ENCODE data around the gene C1orf21. TPM values are rescaled to one million over a fixed set of nuclear protein-coding genes. Genes with fewer than 3 reads are reported as not detected.

The C1orf21 gene
- polyA plus RNA-seq, 1 donor from 2014 or later: 1.7 TPM

DNA sequence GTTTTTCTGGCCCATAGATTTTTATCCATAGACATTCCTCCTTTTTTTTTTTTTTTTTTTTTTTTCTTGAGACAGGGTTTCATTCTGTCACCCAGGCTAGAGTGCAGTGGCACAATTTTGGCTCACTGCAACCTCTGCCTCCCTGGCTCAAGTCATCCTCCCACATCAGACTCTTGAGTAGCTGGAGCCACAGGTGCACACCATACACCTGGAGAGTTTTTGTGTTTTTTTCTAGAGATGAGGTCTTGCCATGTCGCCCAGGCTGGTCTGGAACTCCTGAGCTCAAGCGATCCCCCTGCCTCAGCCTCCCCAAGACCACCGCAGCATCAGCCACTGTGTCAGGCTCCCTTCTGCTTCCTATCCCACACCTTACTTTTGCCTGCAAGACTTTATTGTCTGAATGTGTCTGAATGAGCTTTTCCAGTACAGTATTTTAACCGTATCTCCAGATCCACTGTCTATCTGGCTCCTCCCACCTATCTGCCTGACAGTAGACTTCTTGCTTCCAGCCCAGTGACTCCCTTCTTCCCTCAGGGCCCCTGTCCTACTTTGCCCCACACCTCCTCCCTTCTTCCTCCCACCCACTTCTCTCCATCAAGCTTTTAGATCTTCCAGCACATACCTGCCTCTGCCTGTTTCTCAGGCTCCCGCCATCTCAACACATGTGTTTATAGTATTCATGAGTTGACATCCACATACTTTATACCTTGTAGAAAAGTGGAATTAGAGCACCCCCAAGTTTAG lies 6.1 kb downstream of the C1orf21 start:
- Mint-ChIP-seq H3K4me1 (peaks cover 2 to 6% (median 5%) of the 10 kb centered on the region in 3 donors), H3K27ac (no peak overlapping the region), H3K27me3 (peaks cover 19% of the 10 kb centered on the region), H3K36me3 (peaks cover 3% of the 10 kb centered on the region), H3K9me3 (peaks cover 0 to 5% (median 2%) of the 10 kb centered on the region in 3 donors), H3K4me3 (no peak overlapping the region)

DNA sequence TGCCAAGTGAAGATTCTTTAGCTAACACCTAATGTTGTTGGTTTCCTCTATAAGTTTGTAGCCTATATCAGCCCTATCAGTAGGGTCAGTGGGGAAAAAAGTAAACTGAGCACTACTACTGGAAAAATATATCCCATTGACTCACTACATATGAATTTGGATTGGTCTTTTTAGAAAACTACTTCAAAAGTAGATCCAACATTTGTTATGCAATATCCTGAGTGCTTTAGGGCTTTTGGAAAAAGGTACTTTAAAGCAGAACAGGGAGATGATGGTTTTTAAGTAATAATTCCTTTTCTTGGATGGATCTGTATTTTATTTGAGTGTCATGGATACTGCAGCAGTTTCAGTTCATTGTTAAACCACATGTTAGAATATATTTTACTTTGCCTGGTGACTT lies 7.1 kb downstream of the C1orf21 start:
- Mint-ChIP-seq H3K4me1 (no peaks in the 10 kb centered on the region), H3K27ac (no peak overlapping the region), H3K36me3 (peaks cover 3% of the 10 kb centered on the region), H3K4me3 (no peak overlapping the region), H3K27me3 (peaks cover 10% of the 10 kb centered on the region), H3K9me3 (peaks cover 0 to 3% (median 2%) of the 10 kb centered on the region in 3 donors)

DNA sequence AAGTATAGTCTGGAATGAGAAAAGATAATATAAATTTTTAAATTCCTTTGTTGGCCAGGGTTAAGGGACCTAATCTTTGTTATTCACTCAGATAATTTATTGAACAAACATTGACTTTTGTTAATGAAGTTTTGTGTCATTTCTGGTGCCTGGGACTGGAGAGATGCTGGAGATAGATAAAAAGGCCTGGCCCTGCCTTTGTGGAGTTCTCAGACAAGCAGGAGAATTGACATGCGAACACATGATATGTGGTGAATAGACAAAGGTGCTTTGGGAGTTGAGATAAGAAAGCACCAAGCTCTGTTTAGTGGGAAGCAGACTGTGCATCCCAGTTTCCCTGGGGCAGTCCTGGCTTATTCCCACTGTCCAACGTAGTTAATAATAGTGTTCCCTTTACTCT lies 8.5 kb downstream of the C1orf21 start:
- Mint-ChIP-seq H3K36me3 (peaks cover 3% of the 10 kb centered on the region), H3K4me1 (no peaks in the 10 kb centered on the region), H3K4me3 (no peak overlapping the region), H3K27ac (no peak overlapping the region), H3K27me3 (peaks cover under 1% of the 10 kb centered on the region), H3K9me3 (peaks cover 0 to 3% (median 2%) of the 10 kb centered on the region in 3 donors)

DNA sequence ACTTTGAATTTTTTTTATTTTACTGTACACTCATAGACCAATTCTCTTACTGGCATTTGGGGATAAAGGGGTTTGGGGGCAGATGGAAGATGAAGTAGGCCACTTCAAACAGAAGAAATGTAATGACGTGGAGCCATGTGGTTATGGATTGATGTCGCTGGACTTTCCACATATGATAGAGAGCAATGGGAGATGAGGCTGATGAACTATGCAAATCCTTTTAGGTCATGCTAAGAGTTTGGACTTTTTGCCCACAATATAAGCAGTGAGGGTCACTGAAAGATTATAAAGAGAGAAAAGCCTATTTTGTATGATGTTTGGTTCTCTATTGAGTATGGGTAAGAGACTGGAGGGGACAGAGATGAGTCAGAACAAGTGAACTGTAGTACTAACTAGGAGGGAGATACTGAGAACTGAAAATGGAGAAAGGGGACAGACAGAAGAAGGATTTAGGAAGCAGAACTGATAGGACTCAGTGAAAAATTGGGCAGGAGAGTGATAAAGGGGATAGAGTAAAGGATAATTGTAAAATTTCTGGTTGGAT lies 9.2 kb downstream of the C1orf21 start:
- H3K9me3 Mint-ChIP-seq: peaks cover 0 to 3% (median 2%) of the 10 kb centered on the region in 3 donors
- peaks cover 3% of the 10 kb centered on the region for H3K36me3 Mint-ChIP-seq
- no peak overlapping the region for H3K4me3 Mint-ChIP-seq
- no peak overlapping the region for H3K27ac Mint-ChIP-seq
- no peaks in the 10 kb centered on the region for H3K4me1 Mint-ChIP-seq
- H3K27me3 Mint-ChIP-seq: no peaks in the 10 kb centered on the region

DNA sequence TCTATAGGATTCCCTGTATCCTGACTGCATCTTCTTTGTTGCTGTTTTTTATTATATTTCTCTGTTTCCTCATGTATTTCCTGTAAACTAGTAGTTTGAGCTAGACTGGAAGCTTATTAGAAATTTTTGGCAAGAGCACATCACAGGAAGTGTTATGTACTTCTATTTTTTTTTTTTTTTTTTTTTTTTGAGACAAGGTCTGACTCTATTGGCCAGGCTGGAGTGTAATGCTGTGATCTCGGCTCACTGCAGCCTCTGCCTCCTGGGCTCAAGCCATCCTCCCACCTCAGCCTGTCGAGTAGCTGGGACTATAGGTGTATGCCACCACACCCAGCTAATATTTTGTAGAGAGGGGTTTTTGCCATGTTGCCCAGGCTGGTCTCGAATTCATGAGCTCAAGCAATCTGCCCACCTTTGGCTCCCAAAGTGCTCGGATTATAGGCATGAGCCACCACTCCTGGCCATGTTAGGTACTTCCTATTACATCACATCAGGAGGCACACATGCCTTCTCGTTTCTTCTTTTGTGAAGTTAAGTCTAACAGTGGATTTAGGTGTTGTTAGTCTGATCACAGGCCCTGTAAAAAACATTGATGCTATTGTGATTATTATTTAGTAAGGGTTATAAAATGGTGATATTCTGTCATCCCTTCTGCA lies 12.5 kb downstream of the C1orf21 start:
- H3K36me3 Mint-ChIP-seq: peaks cover 1% of the 10 kb centered on the region
- no peak overlapping the region for H3K27ac Mint-ChIP-seq
- H3K9me3 Mint-ChIP-seq: peaks cover 0 to 2% (median 0%) of the 10 kb centered on the region in 3 donors
- no peak overlapping the region for H3K4me3 Mint-ChIP-seq
- peaks cover 0 to 2% (median 0%) of the 10 kb centered on the region in 3 donors for H3K4me1 Mint-ChIP-seq
- peaks cover 2% of the 10 kb centered on the region for H3K27me3 Mint-ChIP-seq

DNA sequence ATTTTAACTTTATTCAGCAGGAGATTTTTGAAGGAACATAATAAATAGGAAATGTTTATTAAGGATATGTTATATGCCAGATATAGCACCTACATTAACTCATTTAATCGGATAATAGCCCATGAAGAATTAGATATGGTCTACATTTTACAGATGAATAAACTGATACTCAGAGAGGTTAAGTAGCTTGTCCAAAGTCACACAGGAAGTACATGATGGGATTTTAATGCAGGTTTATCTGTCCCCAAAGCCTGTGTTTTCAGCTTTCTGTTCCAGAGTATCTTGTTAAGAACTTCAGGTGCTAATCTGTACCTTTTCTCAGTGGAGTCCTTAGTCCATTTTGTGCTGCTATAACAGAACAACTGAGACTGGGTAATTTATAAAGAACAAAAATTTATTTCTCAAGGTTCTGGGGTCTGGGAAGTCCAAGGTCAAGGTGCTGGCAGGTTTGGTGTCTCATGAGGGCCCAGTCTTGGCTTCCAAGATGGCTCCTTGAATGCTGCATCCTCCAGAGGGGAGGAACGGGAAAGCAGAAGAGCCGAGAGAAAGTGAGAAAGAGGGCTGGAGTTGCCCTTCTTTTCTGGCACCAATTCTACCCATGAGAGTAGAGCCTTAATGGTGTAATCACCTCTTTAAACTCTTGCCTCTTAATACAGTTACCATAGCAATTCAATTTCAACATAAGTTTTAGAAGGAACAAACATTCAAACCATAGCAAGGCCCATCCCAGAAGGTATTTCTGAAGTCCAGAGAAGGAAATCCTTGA lies 17.3 kb downstream of the C1orf21 start:
- H3K4me1 Mint-ChIP-seq: peaks cover 0 to 3% (median 0%) of the 10 kb centered on the region in 3 donors
- H3K27ac Mint-ChIP-seq: no peak overlapping the region
- H3K9me3 Mint-ChIP-seq: no peaks in the 10 kb centered on the region
- H3K27me3 Mint-ChIP-seq: peaks cover 2% of the 10 kb centered on the region
- H3K36me3 Mint-ChIP-seq: no peaks in the 10 kb centered on the region
- no peak overlapping the region for H3K4me3 Mint-ChIP-seq

DNA sequence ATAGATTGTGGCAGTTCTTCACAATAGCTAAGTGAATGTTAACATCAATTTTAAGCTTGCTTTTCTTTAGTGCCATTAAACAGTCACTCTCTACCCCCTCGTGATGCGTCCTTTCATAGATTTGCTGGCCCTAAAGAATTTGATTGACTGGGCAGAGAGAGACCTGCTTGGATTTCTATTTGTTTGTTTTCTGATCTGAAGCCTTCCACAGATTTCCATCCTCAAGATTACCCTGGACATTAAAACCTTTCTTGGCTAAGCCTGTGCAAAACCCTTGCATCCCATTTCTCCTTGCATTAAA lies 17.8 kb downstream of the C1orf21 start:
- no peak overlapping the region for H3K27ac Mint-ChIP-seq
- no peaks in the 10 kb centered on the region for H3K9me3 Mint-ChIP-seq
- peaks cover 2% of the 10 kb centered on the region for H3K27me3 Mint-ChIP-seq
- no peak overlapping the region for H3K4me3 Mint-ChIP-seq
- H3K4me1 Mint-ChIP-seq: peaks cover 0 to 4% (median 0%) of the 10 kb centered on the region in 3 donors
- no peaks in the 10 kb centered on the region for H3K36me3 Mint-ChIP-seq

DNA sequence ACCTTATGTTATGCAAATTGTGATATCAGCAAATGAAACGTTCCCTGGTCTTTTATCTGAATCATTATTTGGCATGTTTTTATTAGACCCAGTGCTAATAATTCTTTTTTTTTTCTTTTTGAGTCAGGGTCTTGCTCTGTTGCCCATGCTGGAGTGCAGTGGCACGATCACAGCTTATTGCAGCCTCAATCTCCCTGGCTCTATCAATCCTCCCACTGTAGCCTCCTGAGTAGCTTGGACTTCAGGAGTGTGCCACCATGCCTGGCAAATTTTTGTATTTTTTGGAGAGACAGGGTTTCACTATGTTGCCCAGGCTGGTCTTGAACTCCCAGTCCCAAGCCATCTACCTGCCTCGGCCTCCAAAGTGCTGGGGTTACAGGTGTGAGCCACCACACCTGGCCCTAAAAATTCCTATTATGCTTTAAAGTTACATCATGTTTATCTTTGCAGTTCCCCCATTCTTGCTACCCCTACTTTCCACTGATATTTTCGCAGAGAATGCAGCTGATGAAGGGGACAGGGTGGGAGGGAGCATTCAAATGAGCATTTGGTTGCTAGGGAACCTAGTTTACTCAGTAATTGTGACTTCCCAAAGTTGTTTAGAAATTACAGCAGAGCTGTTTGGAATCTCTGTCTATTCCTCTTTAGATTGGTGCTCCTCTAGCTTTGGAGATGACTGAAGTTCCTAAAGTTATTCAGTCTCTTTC lies 18.4 kb downstream of the C1orf21 start:
- Mint-ChIP-seq H3K36me3 (no peaks in the 10 kb centered on the region), H3K27me3 (peaks cover 2% of the 10 kb centered on the region), H3K4me3 (no peak overlapping the region), H3K27ac (no peak overlapping the region), H3K4me1 (peaks cover 0 to 4% (median 0%) of the 10 kb centered on the region in 3 donors), H3K9me3 (no peaks in the 10 kb centered on the region)

DNA sequence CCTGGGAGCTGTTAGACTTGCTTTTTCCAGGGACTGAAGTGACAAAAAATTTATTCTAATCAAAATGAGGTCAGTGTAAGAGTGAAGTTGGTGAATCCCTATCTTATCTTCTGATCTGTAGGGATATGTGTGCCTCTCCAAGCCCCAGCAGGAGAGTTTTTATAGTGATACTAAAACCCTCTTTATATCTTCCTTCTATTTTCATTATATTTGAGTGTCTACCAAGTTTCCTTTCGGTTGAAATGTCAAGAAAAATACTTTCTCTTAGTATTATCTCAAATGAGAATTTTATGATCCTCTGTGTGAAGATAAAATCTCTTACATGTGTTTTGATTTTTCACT lies 18.9 kb downstream of the C1orf21 start:
- Mint-ChIP-seq H3K9me3 (no peaks in the 10 kb centered on the region), H3K4me3 (no peak overlapping the region), H3K36me3 (no peaks in the 10 kb centered on the region), H3K27ac (no peak overlapping the region), H3K4me1 (peaks cover 0 to 4% (median 0%) of the 10 kb centered on the region in 3 donors), H3K27me3 (peaks cover 2% of the 10 kb centered on the region)

DNA sequence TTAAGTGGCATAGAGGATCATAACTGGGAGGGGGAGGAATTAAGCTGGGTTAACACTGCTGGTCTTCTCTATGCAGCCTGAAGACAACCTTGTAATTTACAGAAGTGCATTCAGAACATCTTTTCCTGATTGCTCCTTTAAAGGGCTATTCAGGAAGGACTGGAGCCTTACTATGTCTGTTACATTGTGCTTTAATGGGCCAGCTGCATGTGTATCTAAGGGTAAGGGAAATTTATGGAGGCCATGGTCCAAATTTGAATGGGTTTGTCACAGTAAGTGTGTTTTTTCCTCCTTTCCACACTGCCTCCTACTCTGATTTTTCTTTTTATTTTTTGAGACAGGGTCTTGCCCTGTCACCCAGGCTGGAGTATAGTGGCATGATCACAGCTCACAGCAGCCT lies 19.6 kb downstream of the C1orf21 start:
- Mint-ChIP-seq H3K36me3 (no peaks in the 10 kb centered on the region), H3K9me3 (no peaks in the 10 kb centered on the region), H3K27ac (no peak overlapping the region), H3K27me3 (peaks cover under 1% of the 10 kb centered on the region), H3K4me3 (no peak overlapping the region), H3K4me1 (peaks cover 0 to 4% (median 0%) of the 10 kb centered on the region in 3 donors)

DNA sequence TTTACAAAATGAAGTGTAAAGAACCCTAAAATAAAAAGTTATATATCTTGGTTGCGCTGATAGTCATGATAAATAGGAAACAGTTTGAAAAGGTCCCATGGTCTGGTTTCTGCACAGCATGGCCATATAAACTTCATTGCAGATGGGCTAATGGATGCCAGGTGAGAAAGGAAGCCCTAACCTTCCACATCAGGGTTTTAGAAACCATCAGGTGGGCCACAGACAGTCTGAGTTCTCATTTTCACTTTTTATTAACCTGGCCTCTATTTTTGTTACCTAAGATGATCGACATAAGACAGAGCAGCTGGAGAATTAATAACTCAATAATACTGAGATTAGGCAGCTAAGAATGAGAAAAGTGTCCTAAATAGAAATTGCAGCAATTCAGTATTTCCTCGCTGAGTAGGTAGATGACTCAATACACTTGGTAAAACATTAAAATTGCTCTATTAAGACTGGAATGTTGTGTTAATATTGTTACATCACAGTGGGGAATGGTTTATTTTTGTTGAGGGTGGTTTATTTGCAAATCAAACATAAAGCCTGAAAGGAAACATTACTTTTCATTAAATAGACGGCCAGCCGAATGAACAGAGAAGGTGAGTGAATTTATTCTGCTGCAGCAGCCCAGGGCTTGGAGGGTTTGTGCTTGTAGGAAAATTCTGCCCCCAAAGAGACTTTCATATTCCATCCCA lies 21.1 kb downstream of the C1orf21 start:
- Mint-ChIP-seq H3K9me3 (no peaks in the 10 kb centered on the region), H3K4me3 (no peak overlapping the region), H3K36me3 (no peaks in the 10 kb centered on the region), H3K27ac (no peak overlapping the region), H3K27me3 (no peaks in the 10 kb centered on the region), H3K4me1 (peaks cover 0 to 4% (median 0%) of the 10 kb centered on the region in 3 donors)

DNA sequence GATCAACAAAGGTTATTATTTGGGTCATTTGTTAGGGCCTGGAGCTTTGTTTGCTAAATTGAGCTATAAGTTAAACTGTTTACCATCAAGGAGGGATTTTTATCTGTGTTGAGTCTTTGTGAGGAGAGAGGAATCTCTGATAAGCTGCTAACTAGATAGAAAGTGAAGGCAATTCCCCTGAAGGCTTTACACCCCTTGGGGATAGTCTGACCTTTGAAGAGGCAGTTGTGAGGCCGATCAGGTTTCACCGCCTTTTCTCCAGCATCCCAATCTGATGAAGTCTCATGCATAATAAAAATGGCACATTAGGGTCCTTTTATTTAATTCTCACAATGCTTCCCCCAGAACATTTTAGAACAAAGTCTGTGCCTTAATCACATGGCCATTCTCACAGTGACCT lies 21.8 kb downstream of the C1orf21 start:
- Mint-ChIP-seq H3K9me3 (no peaks in the 10 kb centered on the region), H3K36me3 (no peaks in the 10 kb centered on the region), H3K4me1 (peaks cover 0 to 2% (median 0%) of the 10 kb centered on the region in 3 donors), H3K4me3 (no peak overlapping the region), H3K27ac (no peak overlapping the region), H3K27me3 (no peaks in the 10 kb centered on the region)

DNA sequence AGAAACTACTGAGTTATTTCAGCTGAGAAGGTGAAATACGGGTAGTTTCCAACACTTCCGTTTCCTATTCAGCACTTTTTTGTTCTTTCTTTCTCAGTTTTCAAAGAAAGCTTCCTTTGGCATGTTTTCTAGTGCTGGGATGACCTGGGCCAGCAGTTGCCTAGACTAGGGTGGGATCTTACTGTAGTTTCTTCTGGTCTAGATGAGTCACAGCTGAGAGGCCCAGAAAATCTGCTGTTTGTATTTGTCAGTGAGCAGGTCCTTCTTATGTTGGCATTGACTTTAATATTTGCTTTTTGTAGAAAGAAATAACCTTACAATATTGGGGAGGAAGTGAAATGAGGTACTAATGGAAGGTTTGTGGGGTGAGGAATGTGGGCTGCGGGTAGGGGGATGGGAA lies 22.2 kb downstream of the C1orf21 start:
- Mint-ChIP-seq H3K4me3 (no peak overlapping the region), H3K36me3 (no peaks in the 10 kb centered on the region), H3K4me1 (peaks cover 0 to 2% (median 0%) of the 10 kb centered on the region in 3 donors), H3K27me3 (no peaks in the 10 kb centered on the region), H3K9me3 (no peaks in the 10 kb centered on the region), H3K27ac (no peak overlapping the region)

DNA sequence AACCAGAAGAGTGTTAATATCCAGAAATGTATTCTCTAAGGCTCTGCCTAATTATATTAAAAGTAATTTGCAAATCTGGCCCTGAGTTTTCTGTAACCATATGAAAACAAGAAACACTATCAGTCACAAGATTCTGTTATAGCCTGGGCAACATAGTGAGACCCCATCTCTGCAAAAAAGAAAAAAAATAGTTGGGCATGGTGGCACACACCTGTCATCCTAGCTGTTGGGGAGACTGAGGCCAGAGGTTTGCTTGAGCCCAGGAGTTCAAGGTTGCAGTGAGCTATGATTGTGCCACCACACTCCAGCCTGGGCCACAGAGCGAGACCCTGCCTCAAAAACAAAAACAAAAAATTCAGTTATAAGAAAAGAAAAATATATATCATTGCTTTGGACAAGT lies 25.6 kb downstream of the C1orf21 start:
- H3K27ac Mint-ChIP-seq: no peak overlapping the region
- peak overlapping the region in 1 of 4 donors; percentile 6 for H3K4me3 Mint-ChIP-seq
- H3K4me1 Mint-ChIP-seq: peaks cover 0 to 2% (median 0%) of the 10 kb centered on the region in 3 donors

More for the DNA sequence above, 25.6 kb downstream of the C1orf21 start:
- H3K9me3 Mint-ChIP-seq: no peaks in the 10 kb centered on the region
- H3K27me3 Mint-ChIP-seq: no peaks in the 10 kb centered on the region
- no peaks in the 10 kb centered on the region for H3K36me3 Mint-ChIP-seq

Measured in IgD-negative memory B cell (primary cell).